Neuronal stem cell (in vitro differentiated cells): ENCODE results near the gene PCMT1.

Source experiments
- DNase-seq: peaks from one replicate; pipeline ENCODE4 v3.0.0-alpha.2; 2013; ENCODE audit warnings: low spot score
- H2AFZ ChIP-seq: one replicate; pipeline ENCODE4 v1.6.1; 2013; ENCODE audit warnings: mild to moderate bottlenecking, low read length, inconsistent platforms
- H2AK5ac ChIP-seq: 2 replicates; pipeline ENCODE4 v1.6.1; 2013; ENCODE audit warnings: low read depth, mild to moderate bottlenecking, inconsistent platforms, low read length, moderate library complexity, mixed read lengths
- H2BK120ac ChIP-seq: 2 replicates; pipeline ENCODE4 v1.6.1; 2013; ENCODE audit warnings: low read depth, mild to moderate bottlenecking, inconsistent platforms, low read length, moderate library complexity, mixed read lengths
- H2BK12ac ChIP-seq: one replicate; pipeline ENCODE4 v1.6.1; 2013; ENCODE audit warnings: low read length, inconsistent platforms
- H2BK15ac ChIP-seq: 2 replicates; pipeline ENCODE4 v1.6.1; 2013; ENCODE audit warnings: mild to moderate bottlenecking, low read length, inconsistent platforms, mixed read lengths
- H2BK5ac ChIP-seq: one replicate; pipeline ENCODE4 v1.6.1; 2013; ENCODE audit warnings: inconsistent platforms, mild to moderate bottlenecking, low read length, moderate library complexity
- H3K14ac ChIP-seq: one replicate; pipeline ENCODE4 v1.6.1; 2013; ENCODE audit warnings: low read length, inconsistent platforms
- H3K18ac ChIP-seq: 2 replicates; pipeline ENCODE4 v1.6.1; 2013; ENCODE audit warnings: low read length, inconsistent platforms
- H3K23ac ChIP-seq: 2 replicates; pipeline ENCODE4 v1.6.1; 2013; ENCODE audit warnings: low read depth, mild to moderate bottlenecking, mixed read lengths, low read length, inconsistent platforms; ENCODE audit not compliant: poor library complexity
- H3K27ac ChIP-seq: replicated peaks from 3 replicates; pipeline ENCODE4 v1.5.1; 2013; ENCODE audit warnings: low read length, inconsistent platforms
- H3K27me3 ChIP-seq, 3 experiments: 2 replicates each; pipeline ENCODE4 v1.6.1; 2013; ENCODE audit warnings: low read length in 3 of 3, mild to moderate bottlenecking in 2 of 3, inconsistent platforms in 1 of 3, low read depth in 1 of 3, mixed read lengths in 1 of 3, moderate library complexity in 1 of 3; ENCODE audit not compliant: control insufficient read depth in 3 of 3, insufficient read depth in 3 of 3
- H3K36me3 ChIP-seq, 2 donors: replicated peaks in 1 of 2; 2 replicates each; pipeline ENCODE4 v1.6.1; 2013; ENCODE audit warnings: low read length in 2 of 2; ENCODE audit not compliant: control insufficient read depth in 2 of 2, insufficient read depth in 2 of 2
- H3K4ac ChIP-seq: 2 replicates; pipeline ENCODE4 v1.6.1; 2013; ENCODE audit warnings: inconsistent platforms, mild to moderate bottlenecking, low read length, moderate library complexity
- H3K4me1 ChIP-seq, 2 donors: 1 replicate in 1 of 2; 2 replicates in 1 of 2; pipeline ENCODE4 v1.6.1; 2013; ENCODE audit warnings: low read length in 2 of 2, low read depth in 1 of 2; ENCODE audit not compliant: control insufficient read depth in 2 of 2, insufficient read depth in 1 of 2
- H3K4me2 ChIP-seq: one replicate; pipeline ENCODE4 v1.6.1; 2013; ENCODE audit warnings: mild to moderate bottlenecking, low read length, inconsistent platforms; ENCODE audit not compliant: insufficient read depth, poor library complexity, severe bottlenecking
- H3K4me3 ChIP-seq, 2 donors: 2 replicates each; pipeline ENCODE4 v1.5.1; 2013; ENCODE audit warnings: low read length in 2 of 2, mild to moderate bottlenecking in 2 of 2, inconsistent platforms in 1 of 2, moderate library complexity in 1 of 2
- H3K79me1 ChIP-seq: one replicate; pipeline ENCODE4 v1.6.1; 2013; ENCODE audit warnings: low read depth, mild to moderate bottlenecking, inconsistent platforms, low read length, moderate library complexity
- H3K9ac ChIP-seq: one replicate; pipeline ENCODE4 v1.6.1; 2013; ENCODE audit warnings: mild to moderate bottlenecking, low read depth, low read length, inconsistent platforms; ENCODE audit not compliant: poor library complexity
- H3K9me3 ChIP-seq, 2 donors: replicated peaks in 1 of 2; 2 replicates each; pipeline versions ENCODE3 to v1.6.1; 2013; ENCODE audit warnings: low read length in 2 of 2, mild to moderate bottlenecking in 2 of 2, inconsistent platforms in 1 of 2, low read depth in 1 of 2, mixed read lengths in 1 of 2, moderate library complexity in 1 of 2; ENCODE audit not compliant: control insufficient read depth in 2 of 2, insufficient read depth in 1 of 2
- H4K8ac ChIP-seq: one replicate; pipeline ENCODE4 v1.6.1; 2013; ENCODE audit warnings: low read depth, mild to moderate bottlenecking, inconsistent platforms, low read length, moderate library complexity
- H4K91ac ChIP-seq: one replicate; pipeline ENCODE4 v1.6.1; 2013; ENCODE audit warnings: low read length, low read depth, mild to moderate bottlenecking, inconsistent platforms; ENCODE audit not compliant: poor library complexity
- WGBS, 2 donors: extraction: QIAGEN DNeasy Blood & Tissue Kit; methylation state at CpG; one replicate each; pipeline ENCODE4 v1.1.7; 2013; ENCODE audit warnings: missing lambda C conversion rate in 2 of 2, mixed read lengths in 1 of 2; ENCODE audit not compliant: insufficient read length in 2 of 2, insufficient replicate concordance in 1 of 2; ENCODE audit errors: extremely low coverage in 2 of 2; 5-methylcytosine and 5-hydroxymethylcytosine counted together

PCMT1 gene

DNA sequence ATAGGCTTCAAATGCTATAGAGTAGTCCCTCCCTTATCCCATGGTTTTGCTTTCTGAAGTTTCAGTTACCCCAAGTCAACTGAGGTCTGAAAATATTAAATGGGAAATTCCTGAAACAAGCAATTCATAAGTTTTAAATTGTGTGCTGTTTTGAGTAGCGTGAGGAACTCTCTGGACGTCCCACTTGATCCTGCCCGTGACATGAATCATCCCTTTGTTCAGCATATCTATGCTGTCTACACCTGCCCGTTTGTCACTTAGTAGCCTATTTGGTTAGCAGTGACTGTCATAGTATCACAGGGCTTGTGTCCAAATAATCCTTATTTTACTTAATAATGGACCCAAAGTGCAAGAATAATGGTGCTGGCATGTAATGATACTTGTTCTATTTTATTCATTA, 5.0 kb downstream of the PCMT1 start:
- peaks cover 8% of the 10 kb centered on the region for H3K79me1 ChIP-seq
- H2BK15ac ChIP-seq, result no peak overlapping the region
- H3K9ac ChIP-seq, result no peak overlapping the region
- no peak overlapping the region for H2BK12ac ChIP-seq
- no peaks in the 10 kb centered on the region for H3K36me3 ChIP-seq
- no peak overlapping the region for H3K4me2 ChIP-seq
- no peak overlapping the region for H2BK120ac ChIP-seq
- DNase-seq, result no peak
- H4K8ac ChIP-seq, result no peak overlapping the region
- H3K4me1 ChIP-seq, result peaks cover 0 to 3% of the 10 kb centered on the region in 2 donors
- no peak overlapping the region for H3K18ac ChIP-seq
- H4K91ac ChIP-seq, result no peak overlapping the region
- H2BK5ac ChIP-seq, result no peak overlapping the region
- H3K27me3 ChIP-seq, result no peaks in the 10 kb centered on the region
- no peak overlapping the region for H3K27ac ChIP-seq
- H3K9me3 ChIP-seq, result peaks cover 0 to 2% of the 10 kb centered on the region in 2 donors
- H3K14ac ChIP-seq, result no peak overlapping the region
- H2AK5ac ChIP-seq, result no peak overlapping the region
- no peak overlapping the region for H3K4ac ChIP-seq
- H3K4me3 ChIP-seq, result no peak overlapping the region
- no peak overlapping the region for H3K23ac ChIP-seq
- H2AFZ ChIP-seq, result no peak overlapping the region
- no CpG with 5 or more reads among the region's 4 CpGs for WGBS, 2 donors

DNA sequence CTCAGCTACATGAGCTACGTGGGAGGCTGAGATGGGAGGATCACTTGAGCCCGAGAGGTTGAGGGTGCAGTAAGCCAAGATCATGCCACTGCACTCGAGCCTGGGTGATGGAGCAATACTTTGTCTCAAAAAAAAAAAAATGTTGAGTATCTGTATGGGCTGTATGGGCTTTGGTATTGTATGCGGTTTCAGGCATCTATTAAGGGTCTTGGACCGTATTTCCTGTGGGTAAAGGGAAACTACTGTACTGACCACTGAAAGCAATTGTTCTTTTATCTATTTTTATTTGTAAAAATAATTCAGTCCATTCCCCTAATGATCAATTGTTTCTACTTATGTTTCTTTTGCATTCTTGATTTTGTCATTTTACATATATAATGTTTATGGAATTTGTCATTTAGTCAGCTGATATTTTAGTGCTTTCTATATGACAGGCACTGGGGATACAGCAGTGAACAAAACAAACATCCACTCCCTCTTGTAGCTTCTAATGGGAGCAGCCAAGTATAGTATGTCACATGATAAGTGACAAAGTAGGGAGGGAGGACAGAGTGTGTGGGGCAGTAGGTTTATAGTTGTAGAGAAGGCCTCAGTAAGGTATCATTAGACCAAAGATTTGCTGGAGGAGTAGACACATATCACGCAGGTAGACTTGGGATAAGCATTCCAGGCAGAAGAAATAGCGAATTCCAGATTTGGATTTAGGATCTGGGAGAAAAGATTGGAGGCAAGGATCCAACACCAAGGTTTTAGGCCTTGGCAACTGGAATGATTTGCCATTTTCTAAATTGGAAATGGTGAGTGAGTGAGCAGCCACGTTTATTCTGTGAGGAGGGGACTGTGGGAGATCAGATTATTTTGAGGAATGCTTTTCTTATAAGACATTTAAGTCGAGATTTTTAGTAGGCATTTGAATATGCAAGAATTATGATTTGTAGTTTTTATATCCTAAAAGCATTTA, 6.0 kb downstream of the PCMT1 start:
- Histone ChIP-seq H3K4me1 (peaks cover 0 to 3% of the 10 kb centered on the region in 2 donors), H3K79me1 (peaks cover 2% of the 10 kb centered on the region), H3K36me3 (peaks cover 0 to 8% of the 10 kb centered on the region in 2 donors), H3K4ac (no peak overlapping the region), H3K23ac (no peak overlapping the region), H3K14ac (no peak overlapping the region), H2AK5ac (no peak overlapping the region), H3K27me3 (no peaks in the 10 kb centered on the region), H3K9me3 (peaks cover 0 to 2% of the 10 kb centered on the region in 2 donors), H3K4me3 (no peak overlapping the region), H4K91ac (no peak overlapping the region), H2BK15ac (no peak overlapping the region), H3K4me2 (no peak overlapping the region), H2BK12ac (no peak overlapping the region), H2BK120ac (no peak overlapping the region), H3K18ac (no peak overlapping the region), H3K9ac (no peak overlapping the region), H4K8ac (no peak overlapping the region), H2BK5ac (no peak overlapping the region), H3K27ac (no peak overlapping the region), H2AFZ (no peak overlapping the region)
- WGBS, 2 donors, result no CpG with 5 or more reads among the region's 9 CpGs
- no peak for DNase-seq

GRCh38 chr6:149756261-149756636, 6.7 kb downstream of the PCMT1 start:
- Histone ChIP-seq H2AK5ac (no peak overlapping the region), H2BK15ac (no peak overlapping the region), H2BK12ac (no peak overlapping the region), H3K27ac (no peak overlapping the region), H2BK120ac (no peak overlapping the region), H3K36me3 (peaks cover 0 to 10% of the 10 kb centered on the region in 2 donors), H3K79me1 (peaks cover 2% of the 10 kb centered on the region), H3K4me2 (no peak overlapping the region), H3K9ac (no peak overlapping the region), H3K14ac (no peak overlapping the region), H3K4me3 (no peak overlapping the region), H4K8ac (no peak overlapping the region), H4K91ac (no peak overlapping the region), H3K18ac (no peak overlapping the region), H3K4me1 (no peaks in the 10 kb centered on the region), H3K9me3 (peaks cover 0 to 2% of the 10 kb centered on the region in 2 donors), H3K23ac (no peak overlapping the region), H3K4ac (no peak overlapping the region), H2AFZ (no peak overlapping the region), H3K27me3 (no peaks in the 10 kb centered on the region), H2BK5ac (no peak overlapping the region)
- no peak for DNase-seq
- WGBS, 2 donors, result no CpG with 5 or more reads among the region's 7 CpGs

DNA sequence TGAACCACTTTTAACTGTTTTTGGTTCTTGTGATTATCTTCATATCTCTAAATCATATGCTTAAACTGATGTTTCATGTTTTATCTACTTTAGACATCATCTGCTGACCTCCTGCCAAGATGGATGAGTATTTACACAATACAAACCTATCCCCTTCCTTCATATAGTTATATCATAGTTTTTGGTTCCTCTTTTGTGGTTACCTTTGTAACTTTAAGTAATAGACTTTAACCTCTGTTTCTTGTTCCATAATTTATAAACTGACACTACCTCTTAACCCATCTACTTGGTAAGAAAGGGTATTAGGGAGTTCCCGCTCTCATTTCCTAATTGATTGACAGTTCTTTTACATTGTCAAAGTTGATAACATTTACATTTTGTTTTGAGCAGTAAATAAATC, 11.9 kb downstream of the PCMT1 start:
- no peaks in the 10 kb centered on the region for H3K4me1 ChIP-seq
- H3K9me3 ChIP-seq, result peaks cover 0 to 11% of the 10 kb centered on the region in 2 donors
- no peaks in the 10 kb centered on the region for H3K27me3 ChIP-seq
- no peak for DNase-seq
- no peak overlapping the region for H2AFZ ChIP-seq
- no peak overlapping the region for H3K18ac ChIP-seq
- H3K79me1 ChIP-seq, result no peaks in the 10 kb centered on the region
- H4K91ac ChIP-seq, result no peak overlapping the region
- no peak overlapping the region for H2BK5ac ChIP-seq
- H4K8ac ChIP-seq, result no peak overlapping the region
- H2AK5ac ChIP-seq, result no peak overlapping the region
- H2BK12ac ChIP-seq, result no peak overlapping the region
- H2BK120ac ChIP-seq, result no peak overlapping the region
- H3K27ac ChIP-seq, result no peak overlapping the region
- H3K36me3 ChIP-seq, result peaks cover 0 to 21% of the 10 kb centered on the region in 2 donors
- no peak overlapping the region for H3K4ac ChIP-seq
- H3K23ac ChIP-seq, result no peak overlapping the region
- no peak overlapping the region for H3K14ac ChIP-seq
- no peak overlapping the region for H2BK15ac ChIP-seq
- WGBS, 2 donors, result no CpG with 5 or more reads among the region's 1 CpG
- H3K9ac ChIP-seq, result no peak overlapping the region
- no peak overlapping the region for H3K4me2 ChIP-seq
- no peak overlapping the region for H3K4me3 ChIP-seq
